HG03108 (cell line): Measurements from ENCODE around the gene A1BG.
A peak's percentile ranks its signal among the peaks of the same experiment; 100 is the strongest.
"Not testable (repeated sequence)": the region's sequence is repeated elsewhere in the genome, so short reads cannot be mapped to it uniquely, and the experiment has no call there.

Experiments used
- ATAC-seq: cut with Tn5 transposase; IDR thresholded peaks from one replicate; pipeline ENCODE4 v1.9.1; 2021; ENCODE audit warnings: moderate library complexity; ENCODE audit not compliant: unreplicated experiment

Gene A1BG

GRCh38 chr19:58338825-58339558 is 14.3 kb downstream of the A1BG start:
- no peak for ATAC-seq

GRCh38 chr19:58338336-58338735 is 15.0 kb downstream of the A1BG start:
- ATAC-seq: no peak

GRCh38 chr19:58336820-58337219 is 16.5 kb downstream of the A1BG start:
- no peak for ATAC-seq

- no peak for ATAC-seq
Observed at GRCh38 chr19:58336216-58336615, 17.1 kb downstream of the A1BG start.

GRCh38 chr19:58335630-58336029 is 17.7 kb downstream of the A1BG start:
- ATAC-seq: no peak

- ATAC-seq: no peak
Observed at GRCh38 chr19:58334691-58335249, 18.5 kb downstream of the A1BG start.

GRCh38 chr19:58332697-58333096 is 20.6 kb downstream of the A1BG start:
- ATAC-seq: no peak

- no peak for ATAC-seq
Observed at GRCh38 chr19:58330458-58330857, 22.8 kb downstream of the A1BG start.

- no peak for ATAC-seq
Observed at GRCh38 chr19:58328999-58329398, 24.3 kb downstream of the A1BG start.

- peak; percentile 88 for ATAC-seq
Observed at GRCh38 chr19:58326914-58327726, 26.2 kb downstream of the A1BG start, which contains the start of gene ZSCAN22. Gene ZSCAN22 (plus strand): TSS chr19:58326994. CDS start chr19:58334803, 7,809 bp downstream.

GRCh38 chr19:58326501-58326913 is 26.8 kb downstream of the A1BG start:
- ATAC-seq: no peak

GRCh38 chr19:58325311-58326022 is 27.8 kb downstream of the A1BG start:
- ATAC-seq: no peak

GRCh38 chr19:58319241-58319640 is 34.1 kb downstream of the A1BG start:
- ATAC-seq: no peak

GRCh38 chr19:58318297-58318696 is 35.0 kb downstream of the A1BG start:
- ATAC-seq: no peak

- ATAC-seq: no peak
Observed at GRCh38 chr19:58317476-58318072, 35.7 kb downstream of the A1BG start.

- no peak for ATAC-seq
Observed at GRCh38 chr19:58315580-58315979, 37.7 kb downstream of the A1BG start.

GRCh38 chr19:58311345-58311865 is 41.9 kb downstream of the A1BG start:
- ATAC-seq: no peak

- not testable (repeated sequence) for ATAC-seq
Observed at GRCh38 chr19:58310685-58311084, 42.6 kb downstream of the A1BG start.

- no peak for ATAC-seq
Observed at GRCh38 chr19:58307736-58308135, 45.6 kb downstream of the A1BG start.

GRCh38 chr19:58305932-58306323 is 47.4 kb downstream of the A1BG start:
- no peak for ATAC-seq
